Fibroblast of lung (primary cell): ENCODE data around the gene DCAF12.

Experiments
- CTCF ChIP-seq, 2 donors: IDR thresholded peaks in 1 of 2; conservative IDR thresholded peaks in 1 of 2; 1 replicate in 1 of 2; 2 replicates in 1 of 2; pipeline ENCODE4 v1.5.1; 2011 to 2012; ENCODE audit warnings: low read length in 2 of 2, control low read depth in 1 of 2, inconsistent platforms in 1 of 2, low read depth in 1 of 2, mild to moderate bottlenecking in 1 of 2
- EZH2 ChIP-seq: IDR thresholded peaks from 2 replicates; pipeline ENCODE4 v1.5.1; 2012; ENCODE audit warnings: low read length, control low read depth, mild to moderate bottlenecking; ENCODE audit errors: missing control alignments

GRCh38 chr9:34065541-34065940 lies 61.0 kb downstream of the DCAF12 start:
- TF ChIP-seq CTCF (conservative IDR thresholded peaks at IDR 0.05 in 1 of 2, IDR thresholded peaks at IDR 0.05 in 1 of 2; ENCODE audit: low read depth in 1 of 2, low read length in 2 of 2) = no peak
- TF ChIP-seq EZH2 = no peak
